OCI-LY3 (cell line): ENCODE data around the gene ACACA.

Experiments
- EZH2phosphoT487 ChIP-seq: fragments of 200-600 bp; shearing (Covaris generic); IDR thresholded peaks from 2 replicates; pipeline ENCODE4 v1.6.1; 2018; ENCODE audit warnings: antibody characterized with exemption, mixed run types, low read depth
- TF ChIP-seq, protein P1 (sequence below): fragments of 200-600, 300-600 bp; sonication (generic); IDR thresholded peaks from 2 replicates; pipeline ENCODE4 v1.5.1; 2014; ENCODE audit warnings: antibody characterized with exemption, low read length, low read depth

DNA sequence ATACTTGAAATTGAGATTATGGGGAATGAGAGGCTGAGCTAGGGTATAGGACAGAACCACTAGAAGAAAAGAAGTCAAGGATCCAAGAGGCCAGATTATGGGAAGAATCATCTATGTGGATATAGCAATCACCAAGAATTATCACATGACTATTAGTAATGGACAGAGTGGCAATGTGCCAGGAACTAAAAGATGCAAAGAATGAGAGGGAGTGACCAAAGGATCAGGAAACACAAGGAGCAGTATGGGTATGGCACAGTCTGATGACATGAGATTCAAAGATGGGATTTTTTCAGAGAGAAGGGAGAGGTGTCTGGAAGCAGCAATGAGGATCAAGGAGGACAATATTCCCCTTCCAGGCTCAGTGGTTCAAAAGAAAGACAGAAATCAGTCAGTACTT lies 245.7 kb downstream of the ACACA start:
- TF ChIP-seq, protein P1, sequence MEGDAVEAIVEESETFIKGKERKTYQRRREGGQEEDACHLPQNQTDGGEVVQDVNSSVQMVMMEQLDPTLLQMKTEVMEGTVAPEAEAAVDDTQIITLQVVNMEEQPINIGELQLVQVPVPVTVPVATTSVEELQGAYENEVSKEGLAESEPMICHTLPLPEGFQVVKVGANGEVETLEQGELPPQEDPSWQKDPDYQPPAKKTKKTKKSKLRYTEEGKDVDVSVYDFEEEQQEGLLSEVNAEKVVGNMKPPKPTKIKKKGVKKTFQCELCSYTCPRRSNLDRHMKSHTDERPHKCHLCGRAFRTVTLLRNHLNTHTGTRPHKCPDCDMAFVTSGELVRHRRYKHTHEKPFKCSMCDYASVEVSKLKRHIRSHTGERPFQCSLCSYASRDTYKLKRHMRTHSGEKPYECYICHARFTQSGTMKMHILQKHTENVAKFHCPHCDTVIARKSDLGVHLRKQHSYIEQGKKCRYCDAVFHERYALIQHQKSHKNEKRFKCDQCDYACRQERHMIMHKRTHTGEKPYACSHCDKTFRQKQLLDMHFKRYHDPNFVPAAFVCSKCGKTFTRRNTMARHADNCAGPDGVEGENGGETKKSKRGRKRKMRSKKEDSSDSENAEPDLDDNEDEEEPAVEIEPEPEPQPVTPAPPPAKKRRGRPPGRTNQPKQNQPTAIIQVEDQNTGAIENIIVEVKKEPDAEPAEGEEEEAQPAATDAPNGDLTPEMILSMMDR: no peak
- no peak for TF ChIP-seq EZH2phosphoT487
